HepG2 (cell line): ENCODE measurements around the gene RAB42. TPM values are rescaled to one million over a fixed set of nuclear protein-coding genes. Genes with fewer than 3 reads are reported as not detected.
A peak's percentile ranks its signal among the peaks of the same experiment; 100 is the strongest.

Experiments
- CBFB ChIP-seq: sonication (generic); formaldehyde crosslinking; IDR thresholded peaks from 2 replicates; pipeline ENCODE4 v1.4.0; 2020; ENCODE audit warnings: missing genetic modification reagents
- DMAP1 ChIP-seq: IDR thresholded peaks from 2 replicates; pipeline ENCODE4 v1.6.1; 2016
- MEIS1 ChIP-seq: sonication (generic); formaldehyde crosslinking; IDR thresholded peaks from 2 replicates; pipeline ENCODE4 v1.9.0; 2021; ENCODE audit warnings: mild to moderate bottlenecking, missing genetic modification reagents, moderate library complexity, borderline replicate concordance
- NKX3-1 ChIP-seq: sonication (generic); formaldehyde crosslinking; IDR thresholded peaks from 2 replicates; pipeline ENCODE4 v1.5.0; 2020; ENCODE audit warnings: missing genetic modification reagents
- PBX2 ChIP-seq: IDR thresholded peaks from 2 replicates; pipeline ENCODE4 v1.6.1; 2016; ENCODE audit warnings: control low read depth
- RNF219 ChIP-seq: sonication (generic); formaldehyde crosslinking; IDR thresholded peaks from 2 replicates; pipeline ENCODE4 v1.5.0; 2020; ENCODE audit warnings: mild to moderate bottlenecking, missing genetic modification reagents
- THRA ChIP-seq: sonication (generic); formaldehyde crosslinking; IDR thresholded peaks from 2 replicates; pipeline ENCODE4 v1.4.0; 2020; ENCODE audit warnings: missing genetic modification reagents, borderline replicate concordance
- TRAFD1 ChIP-seq: sonication (generic); formaldehyde crosslinking; IDR thresholded peaks from 2 replicates; pipeline ENCODE4 v1.5.1; 2020; ENCODE audit warnings: missing genetic modification reagents, mild to moderate bottlenecking, borderline replicate concordance
- ZFY ChIP-seq: sonication (generic); formaldehyde crosslinking; IDR thresholded peaks from 2 replicates; pipeline ENCODE4 v1.4.0; 2020; ENCODE audit warnings: missing genetic modification reagents
- ZGPAT ChIP-seq: IDR thresholded peaks from 2 replicates; pipeline ENCODE4 v1.6.1; 2016; ENCODE audit warnings: mild to moderate bottlenecking
- ZNF276 ChIP-seq: sonication (generic); formaldehyde crosslinking; IDR thresholded peaks from 2 replicates; pipeline ENCODE4 v1.4.0; 2020; ENCODE audit warnings: mild to moderate bottlenecking, low read depth, missing genetic modification reagents
- ZNF296 ChIP-seq: sonication (generic); formaldehyde crosslinking; conservative IDR thresholded peaks from 2 replicates; pipeline ENCODE4 v1.5.0; 2020; ENCODE audit warnings: mild to moderate bottlenecking, missing genetic modification reagents
- ZNF331 ChIP-seq: sonication (generic); formaldehyde crosslinking; IDR thresholded peaks from 2 replicates; pipeline ENCODE4 v1.4.0; 2020; ENCODE audit warnings: missing genetic modification reagents
- ZNF546 ChIP-seq: sonication (generic); formaldehyde crosslinking; conservative IDR thresholded peaks from 2 replicates; pipeline ENCODE4 v1.8.1; 2023; ENCODE audit warnings: mild to moderate bottlenecking, missing genetic modification reagents
- ZNF775 ChIP-seq: sonication (generic); formaldehyde crosslinking; IDR thresholded peaks from 2 replicates; pipeline ENCODE4 v1.4.0; 2020; ENCODE audit warnings: missing genetic modification reagents, mild to moderate bottlenecking, moderate library complexity, borderline replicate concordance
- ZNF781 ChIP-seq: sonication (generic); formaldehyde crosslinking; IDR thresholded peaks from 2 replicates; pipeline ENCODE4 v1.5.1; 2020; ENCODE audit warnings: borderline replicate concordance, mild to moderate bottlenecking, missing genetic modification reagents; ENCODE audit errors: not compliant biosample characterization
- ZNF883 ChIP-seq: sonication (generic); formaldehyde crosslinking; IDR thresholded peaks from 2 replicates; pipeline ENCODE4 v1.5.1; 2020; ENCODE audit warnings: mild to moderate bottlenecking, missing genetic modification reagents; ENCODE audit errors: not compliant biosample characterization
- ZNF891 ChIP-seq: sonication (generic); formaldehyde crosslinking; IDR thresholded peaks from 2 replicates; pipeline ENCODE4 v1.5.0; 2020; ENCODE audit warnings: mild to moderate bottlenecking, missing genetic modification reagents
- polyA plus RNA-seq, 8 experiments: library from polyadenylated mRNA; depleted of rRNA in 3 of 8; stranded (reverse) in 7 of 8; unstranded in 1 of 8; fragments of >200 nt; fragmentation: Illumina TruSeq in 4 of 8; extraction: Trizol in 4 of 8; gene quantifications; 2 replicates each; pipeline versions ENCODE4 v1.2.1 to v1.2.3, GENCODE V29; 2011 to 2016; ENCODE audit warnings: low read depth in 4 of 8, missing spikeins in 1 of 8, mixed read lengths in 1 of 8; ENCODE audit not compliant: insufficient read depth in 1 of 8
- total RNA-seq, 5 experiments: library from RNA; depleted of rRNA; stranded (reverse); fragments of >200 nt; fragmentation: Illumina TruSeq; extraction: Trizol; gene quantifications; 2 replicates each; pipeline ENCODE4 v1.2.3, GENCODE V29; 2016; ENCODE audit warnings: low read depth in 1 of 5

The RAB42 gene
- total and polyA plus RNA-seq, 2 of the 13 experiments (the other 11 are each of a cell fraction or from before 2014, with no cell fraction given), result 10.4 to 166 TPM

GRCh38 chr1:28581531-28582247, 10.4 kb upstream of the RAB42 start (continued):
- no peak for TF ChIP-seq PBX2 (CRISPR knock-in tag)
- peak; percentile 51; the same call in 1 of the 2 replicates for TF ChIP-seq THRA (CRISPR knock-in tag)
- peak; percentile 92 for TF ChIP-seq ZNF891 (CRISPR knock-in tag)
- TF ChIP-seq ZNF276 (CRISPR knock-in tag), result peak; percentile 51; the same call in 1 of the 2 replicates
- no peak for TF ChIP-seq ZNF296 (CRISPR knock-in tag)
- peak; percentile 96 for TF ChIP-seq ZFY
- TF ChIP-seq NKX3-1, result peak; percentile 79; the same call in 1 of the 2 replicates
- peak; percentile 94 for TF ChIP-seq DMAP1 (CRISPR knock-in tag)
- TF ChIP-seq ZNF775 (CRISPR knock-in tag), result no peak
- TF ChIP-seq TRAFD1 (CRISPR knock-in tag), result peak; percentile 71; the same call in 1 of the 2 replicates
- peak; percentile 27 for TF ChIP-seq ZNF883 (CRISPR knock-in tag)
- peak; percentile 80; the same call in 1 of the 2 replicates for TF ChIP-seq MEIS1
- TF ChIP-seq ZNF331 (CRISPR knock-in tag), result peak; percentile 82
- peak; percentile 86 for TF ChIP-seq CBFB (CRISPR knock-in tag)
- peak; percentile 84 for TF ChIP-seq ZGPAT (CRISPR knock-in tag)
- TF ChIP-seq RNF219 (CRISPR knock-in tag), result peak; percentile 92; the same call in 1 of the 2 replicates
- peak; percentile 92; the same call in 1 of the 2 replicates for TF ChIP-seq ZNF546 (CRISPR knock-in tag)
- no peak for TF ChIP-seq ZNF781 (CRISPR knock-in tag)
